ENCODE results near the gene SCTR.

DNA sequence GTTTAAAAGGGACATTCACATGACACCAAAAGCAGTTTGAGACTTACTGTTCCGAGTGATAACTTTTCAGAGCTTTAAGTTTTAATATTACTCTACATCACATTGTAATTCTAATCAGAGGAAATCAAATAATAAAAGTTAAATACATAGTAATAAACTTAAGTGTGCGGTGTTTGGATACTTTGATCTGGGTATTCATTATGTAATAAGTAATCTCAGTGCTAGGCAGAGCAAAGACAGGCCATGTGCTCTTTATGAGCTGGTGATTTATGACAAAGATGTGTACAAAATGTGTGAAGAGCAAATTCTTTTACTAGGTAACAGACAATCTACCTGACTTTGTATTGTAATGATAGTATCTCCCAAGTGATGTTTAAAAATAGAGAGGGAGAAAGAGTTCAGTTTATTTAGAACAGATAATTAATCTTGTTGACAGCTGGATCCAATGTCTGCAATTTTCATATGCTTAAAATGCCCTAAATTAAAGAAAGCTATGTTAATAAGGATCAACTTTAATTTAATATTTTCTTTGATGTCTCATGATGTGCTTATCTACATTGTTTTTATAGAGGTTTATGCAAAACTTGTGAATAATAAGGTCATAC, 24.3 kb upstream of the SCTR start:
- TF ChIP-seq EZH2phosphoT487 (IDR thresholded peaks at IDR 0.05; ENCODE audit: borderline replicate concordance, low read length) (no peak), CTCF (conservative IDR thresholded peaks at IDR 0.05; ENCODE audit: low read depth, low read length) (no peak)
